ENCODE results near the gene GPC6. TPM values are rescaled to one million over a fixed set of nuclear protein-coding genes. Genes with fewer than 3 reads are reported as not detected.

The GPC6 gene
- total RNA-seq, 1 experiment from 2014 or later: 63.7 TPM

GRCh38 chr13:94345374-94346195 is 1119.0 kb downstream of the GPC6 start:
- Histone ChIP-seq H3K4me3 (ENCODE audit: insufficient read depth, low read depth, low read length) (no peak overlapping the region), H3K36me3 (replicated peaks; ENCODE audit: control insufficient read depth, insufficient read depth, low read length) (no peaks in the 10 kb centered on the region), H3K27me3 (ENCODE audit: control insufficient read depth, insufficient read depth, low read length) (no peaks in the 10 kb centered on the region)
- no peak for DNase-seq

- Histone ChIP-seq H3K36me3 (replicated peaks; ENCODE audit: control insufficient read depth, insufficient read depth, low read length) (no peaks in the 10 kb centered on the region), H3K4me3 (ENCODE audit: insufficient read depth, low read depth, low read length) (no peak overlapping the region), H3K27me3 (ENCODE audit: control insufficient read depth, insufficient read depth, low read length) (no peaks in the 10 kb centered on the region)
- DNase-seq: no peak
Measured at GRCh38 chr13:94346261-94347019, 1119.8 kb downstream of the GPC6 start.

GRCh38 chr13:94351292-94351990 is 1124.8 kb downstream of the GPC6 start:
- H3K27me3 ChIP-seq (ENCODE audit: control insufficient read depth, insufficient read depth, low read length): no peaks in the 10 kb centered on the region
- H3K36me3 ChIP-seq (replicated peaks; ENCODE audit: control insufficient read depth, insufficient read depth, low read length): no peaks in the 10 kb centered on the region
- no peak for DNase-seq
- H3K4me3 ChIP-seq (ENCODE audit: insufficient read depth, low read depth, low read length): no peak overlapping the region

GRCh38 chr13:94352057-94352456 is 1125.5 kb downstream of the GPC6 start:
- Histone ChIP-seq H3K36me3 (replicated peaks; ENCODE audit: control insufficient read depth, insufficient read depth, low read length) (no peaks in the 10 kb centered on the region), H3K4me3 (ENCODE audit: insufficient read depth, low read depth, low read length) (no peak overlapping the region), H3K27me3 (ENCODE audit: control insufficient read depth, insufficient read depth, low read length) (no peaks in the 10 kb centered on the region)
- no peak for DNase-seq

GRCh38 chr13:94353167-94353710 is 1126.6 kb downstream of the GPC6 start:
- no peak for DNase-seq
- no peaks in the 10 kb centered on the region for H3K27me3 ChIP-seq (ENCODE audit: control insufficient read depth, insufficient read depth, low read length)
- H3K36me3 ChIP-seq (replicated peaks; ENCODE audit: control insufficient read depth, insufficient read depth, low read length): no peaks in the 10 kb centered on the region
- no peak overlapping the region for H3K4me3 ChIP-seq (ENCODE audit: insufficient read depth, low read depth, low read length)

GRCh38 chr13:94359875-94360274 is 1133.3 kb downstream of the GPC6 start:
- H3K36me3 ChIP-seq (replicated peaks; ENCODE audit: control insufficient read depth, insufficient read depth, low read length): no peaks in the 10 kb centered on the region
- DNase-seq: no peak
- no peak overlapping the region for H3K4me3 ChIP-seq (ENCODE audit: insufficient read depth, low read depth, low read length)
- no peaks in the 10 kb centered on the region for H3K27me3 ChIP-seq (ENCODE audit: control insufficient read depth, insufficient read depth, low read length)

- peak; percentile 74 for DNase-seq
- no peaks in the 10 kb centered on the region for H3K27me3 ChIP-seq (ENCODE audit: control insufficient read depth, insufficient read depth, low read length)
- H3K4me3 ChIP-seq (ENCODE audit: insufficient read depth, low read depth, low read length): no peak overlapping the region
- H3K36me3 ChIP-seq (replicated peaks; ENCODE audit: control insufficient read depth, insufficient read depth, low read length): no peaks in the 10 kb centered on the region
Measured at GRCh38 chr13:94362411-94362909, 1135.9 kb downstream of the GPC6 start.

GRCh38 chr13:94366677-94367076 is 1140.1 kb downstream of the GPC6 start:
- no peak for DNase-seq
- Histone ChIP-seq H3K4me3 (ENCODE audit: insufficient read depth, low read depth, low read length) (no peak overlapping the region), H3K27me3 (ENCODE audit: control insufficient read depth, insufficient read depth, low read length) (no peaks in the 10 kb centered on the region), H3K36me3 (replicated peaks; ENCODE audit: control insufficient read depth, insufficient read depth, low read length) (no peaks in the 10 kb centered on the region)

GRCh38 chr13:94369972-94370436 is 1143.4 kb downstream of the GPC6 start:
- no peaks in the 10 kb centered on the region for H3K27me3 ChIP-seq (ENCODE audit: control insufficient read depth, insufficient read depth, low read length)
- no peak for DNase-seq
- no peak overlapping the region for H3K4me3 ChIP-seq (ENCODE audit: insufficient read depth, low read depth, low read length)
- H3K36me3 ChIP-seq (replicated peaks; ENCODE audit: control insufficient read depth, insufficient read depth, low read length): no peaks in the 10 kb centered on the region

- DNase-seq: no peak
- H3K27me3 ChIP-seq (ENCODE audit: control insufficient read depth, insufficient read depth, low read length): no peaks in the 10 kb centered on the region
- H3K36me3 ChIP-seq (replicated peaks; ENCODE audit: control insufficient read depth, insufficient read depth, low read length): no peaks in the 10 kb centered on the region
- H3K4me3 ChIP-seq (ENCODE audit: insufficient read depth, low read depth, low read length): no peak overlapping the region
Measured at GRCh38 chr13:94371855-94372254, 1145.2 kb downstream of the GPC6 start.

GRCh38 chr13:94382517-94382916 is 1155.9 kb downstream of the GPC6 start:
- no peak for DNase-seq
- no peaks in the 10 kb centered on the region for H3K36me3 ChIP-seq (replicated peaks; ENCODE audit: control insufficient read depth, insufficient read depth, low read length)
- H3K4me3 ChIP-seq (ENCODE audit: insufficient read depth, low read depth, low read length): no peak overlapping the region
- H3K27me3 ChIP-seq (ENCODE audit: control insufficient read depth, insufficient read depth, low read length): no peaks in the 10 kb centered on the region

GRCh38 chr13:94382960-94383359 is 1156.4 kb downstream of the GPC6 start:
- no peaks in the 10 kb centered on the region for H3K36me3 ChIP-seq (replicated peaks; ENCODE audit: control insufficient read depth, insufficient read depth, low read length)
- no peaks in the 10 kb centered on the region for H3K27me3 ChIP-seq (ENCODE audit: control insufficient read depth, insufficient read depth, low read length)
- DNase-seq: no peak
- no peak overlapping the region for H3K4me3 ChIP-seq (ENCODE audit: insufficient read depth, low read depth, low read length)

GRCh38 chr13:94384231-94384905 is 1157.8 kb downstream of the GPC6 start:
- H3K27me3 ChIP-seq (ENCODE audit: control insufficient read depth, insufficient read depth, low read length): no peaks in the 10 kb centered on the region
- no peaks in the 10 kb centered on the region for H3K36me3 ChIP-seq (replicated peaks; ENCODE audit: control insufficient read depth, insufficient read depth, low read length)
- H3K4me3 ChIP-seq (ENCODE audit: insufficient read depth, low read depth, low read length): no peak overlapping the region
- DNase-seq: no peak

- no peak for DNase-seq
- H3K36me3 ChIP-seq (replicated peaks; ENCODE audit: control insufficient read depth, insufficient read depth, low read length): no peaks in the 10 kb centered on the region
- no peak overlapping the region for H3K4me3 ChIP-seq (ENCODE audit: insufficient read depth, low read depth, low read length)
- no peaks in the 10 kb centered on the region for H3K27me3 ChIP-seq (ENCODE audit: control insufficient read depth, insufficient read depth, low read length)
Measured at GRCh38 chr13:94387047-94387446, 1160.4 kb downstream of the GPC6 start.
